Fibroblast of villous mesenchyme (primary cell): ENCODE results near the gene VPS52. TPM values are rescaled to one million over a fixed set of nuclear protein-coding genes. Genes with fewer than 3 reads are reported as not detected.

ENCODE experiments used
- DNase-seq: peaks from one replicate; pipeline ENCODE4 v3.0.0-alpha.2; 2010; ENCODE audit warnings: low read depth
- H3K4me3 ChIP-seq: 2 replicates; pipeline ENCODE4 v1.5.1; 2011; ENCODE audit warnings: low read depth, mild to moderate bottlenecking, low read length
- total RNA-seq: library from RNA; depleted of rRNA; stranded (reverse); fragments of >200 nt; gene quantifications from 2 replicates; pipeline ENCODE4 v1.2.3, GENCODE V29; 2012
- TF ChIP-seq, protein P1 (sequence below): IDR thresholded peaks from 2 replicates; pipeline ENCODE4 v1.5.1; 2012; ENCODE audit warnings: low read depth, mild to moderate bottlenecking, low read length; ENCODE audit not compliant: insufficient read depth

VPS52 gene
- total RNA-seq, 1 donor = 38.9 TPM

DNA sequence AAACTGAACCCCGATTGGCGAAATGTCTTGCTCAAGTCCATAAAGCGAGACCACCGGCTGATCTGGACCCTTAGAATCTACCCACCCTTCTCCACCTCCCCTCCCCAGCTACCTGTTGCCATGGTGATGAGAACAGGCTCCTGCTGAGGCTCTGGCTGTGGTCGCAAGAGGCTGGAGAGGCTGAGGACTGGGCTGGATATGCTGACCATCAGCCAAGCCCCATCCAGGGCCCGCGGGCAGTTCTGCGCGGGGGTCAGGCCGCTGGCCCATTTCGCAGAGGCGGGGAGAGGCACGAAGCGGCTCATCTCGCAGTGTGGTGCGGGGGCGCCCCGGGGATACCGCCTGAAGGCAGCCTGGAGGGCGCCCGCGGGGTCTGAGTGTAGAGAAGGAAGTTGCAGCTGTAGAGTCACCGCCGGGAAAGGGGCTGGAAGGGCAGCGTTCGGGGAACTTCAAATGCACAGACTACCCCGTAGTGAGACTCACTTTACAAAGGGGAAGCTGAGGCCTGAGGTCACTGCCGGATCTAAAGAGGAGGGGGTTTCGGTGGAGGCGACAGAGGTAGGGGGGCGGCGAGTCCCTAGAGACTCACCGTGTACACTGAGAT, 41.5 kb upstream of the VPS52 start:
- TF ChIP-seq, protein P1, sequence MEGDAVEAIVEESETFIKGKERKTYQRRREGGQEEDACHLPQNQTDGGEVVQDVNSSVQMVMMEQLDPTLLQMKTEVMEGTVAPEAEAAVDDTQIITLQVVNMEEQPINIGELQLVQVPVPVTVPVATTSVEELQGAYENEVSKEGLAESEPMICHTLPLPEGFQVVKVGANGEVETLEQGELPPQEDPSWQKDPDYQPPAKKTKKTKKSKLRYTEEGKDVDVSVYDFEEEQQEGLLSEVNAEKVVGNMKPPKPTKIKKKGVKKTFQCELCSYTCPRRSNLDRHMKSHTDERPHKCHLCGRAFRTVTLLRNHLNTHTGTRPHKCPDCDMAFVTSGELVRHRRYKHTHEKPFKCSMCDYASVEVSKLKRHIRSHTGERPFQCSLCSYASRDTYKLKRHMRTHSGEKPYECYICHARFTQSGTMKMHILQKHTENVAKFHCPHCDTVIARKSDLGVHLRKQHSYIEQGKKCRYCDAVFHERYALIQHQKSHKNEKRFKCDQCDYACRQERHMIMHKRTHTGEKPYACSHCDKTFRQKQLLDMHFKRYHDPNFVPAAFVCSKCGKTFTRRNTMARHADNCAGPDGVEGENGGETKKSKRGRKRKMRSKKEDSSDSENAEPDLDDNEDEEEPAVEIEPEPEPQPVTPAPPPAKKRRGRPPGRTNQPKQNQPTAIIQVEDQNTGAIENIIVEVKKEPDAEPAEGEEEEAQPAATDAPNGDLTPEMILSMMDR = no peak
- peak overlapping the region; percentile 75 for H3K4me3 ChIP-seq
- DNase-seq = peak; percentile 36

DNA sequence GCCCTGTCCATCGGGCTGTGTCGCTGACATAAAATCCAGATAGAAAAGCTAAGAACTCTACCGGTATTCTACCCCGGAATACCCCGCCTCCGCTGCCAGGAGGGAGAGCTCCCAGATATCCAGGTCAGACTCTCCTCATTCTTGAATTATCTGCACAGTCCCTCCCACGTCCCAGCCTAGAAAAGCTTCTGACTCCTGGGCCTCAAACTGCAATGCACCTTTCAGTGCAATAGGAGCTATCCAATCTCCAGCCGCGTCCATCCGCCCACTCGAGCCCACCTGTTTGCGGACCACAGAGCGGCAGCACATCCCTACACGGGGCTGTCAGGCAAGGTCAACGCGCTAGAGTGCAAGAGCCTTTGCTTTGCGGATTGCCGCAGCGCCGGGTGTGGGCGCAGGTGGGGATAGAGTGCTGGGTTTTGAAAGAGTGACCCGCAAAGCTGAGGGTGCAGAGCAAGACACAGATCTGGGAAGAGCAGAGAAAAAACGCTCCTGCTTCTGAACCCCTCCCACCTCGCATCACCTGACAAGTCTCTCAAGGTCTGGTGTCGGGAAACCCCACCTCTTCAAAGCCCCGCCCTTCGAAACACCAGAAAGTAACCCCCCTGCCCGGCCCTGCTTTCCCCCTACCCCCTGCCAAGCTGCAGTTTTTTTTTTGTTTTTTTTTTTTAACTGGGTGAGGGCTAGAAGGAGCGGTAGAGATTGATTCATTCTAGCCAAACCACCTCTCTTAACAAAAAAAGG, 40.9 kb upstream of the VPS52 start:
- DNase-seq = peak; percentile 75
- H3K4me3 ChIP-seq = peak overlapping the region; percentile 75
- TF ChIP-seq, protein P1 = no peak

DNA sequence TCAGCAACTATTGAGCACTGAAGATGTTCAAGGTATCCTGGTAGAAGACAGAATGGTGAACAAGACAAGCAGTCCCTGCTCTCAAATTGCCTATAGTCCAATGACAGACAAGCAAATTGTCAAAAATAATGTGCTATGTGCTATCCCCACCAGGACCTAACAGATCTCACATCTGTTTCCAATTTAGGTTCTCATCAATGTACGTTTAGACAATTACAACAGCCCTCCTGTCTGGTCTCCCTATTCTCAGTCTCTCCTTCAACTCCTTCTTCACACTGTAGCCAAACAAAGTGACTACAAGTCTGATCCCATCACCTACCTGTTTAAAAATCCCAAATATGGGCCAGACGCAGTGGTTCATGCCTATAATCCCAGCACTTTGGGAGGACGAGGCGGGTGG, 34.7 kb upstream of the VPS52 start:
- H3K4me3 ChIP-seq = no peak overlapping the region
- TF ChIP-seq, protein P1 = no peak
- DNase-seq = no peak

DNA sequence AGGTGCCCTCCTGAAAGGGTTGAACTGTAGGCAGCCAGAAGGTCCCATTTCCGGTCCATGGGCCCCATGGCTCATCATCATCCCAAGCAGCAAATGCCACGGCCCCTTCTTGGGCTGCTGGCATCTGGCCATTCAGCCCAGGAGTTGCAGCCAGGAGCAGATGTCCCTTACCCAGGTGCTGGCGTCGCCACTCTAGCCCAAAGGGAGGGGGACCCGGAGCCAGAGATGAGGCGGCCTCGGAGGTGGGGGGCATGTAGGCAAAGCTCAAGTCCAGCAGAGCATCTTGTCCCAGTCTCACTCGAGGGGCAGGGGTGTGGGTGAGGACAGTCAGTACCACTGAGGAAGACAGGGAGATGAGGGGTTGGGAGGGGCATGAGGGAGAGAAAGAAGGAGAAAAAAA, 33.4 kb upstream of the VPS52 start:
- DNase-seq = no peak

DNA sequence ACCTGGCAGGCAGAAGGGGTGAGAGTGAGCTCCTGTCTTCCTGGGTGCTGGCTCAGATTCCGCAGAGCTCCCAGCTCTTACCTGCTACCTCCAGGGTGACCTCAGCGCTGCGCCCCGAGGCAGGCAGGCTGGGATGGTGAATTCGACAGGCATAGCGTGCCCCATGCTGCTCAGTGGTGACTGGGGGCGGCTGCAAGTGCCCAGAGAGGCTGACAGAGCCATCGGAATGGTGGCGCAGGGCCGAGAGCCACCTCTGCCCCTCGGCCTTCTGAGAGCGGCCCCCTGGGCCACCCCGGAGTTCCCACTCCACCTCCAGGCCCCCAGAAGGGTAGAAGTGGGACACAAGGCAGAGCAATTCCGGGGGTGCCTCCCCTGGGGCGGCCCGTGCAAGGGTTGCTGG, 32.5 kb upstream of the VPS52 start:
- TF ChIP-seq, protein P1 = no peak
- no peak overlapping the region for H3K4me3 ChIP-seq
- no peak for DNase-seq

More for the DNA sequence above, 33.4 kb upstream of the VPS52 start:
- TF ChIP-seq, protein P1 = no peak
- no peak overlapping the region for H3K4me3 ChIP-seq

DNA sequence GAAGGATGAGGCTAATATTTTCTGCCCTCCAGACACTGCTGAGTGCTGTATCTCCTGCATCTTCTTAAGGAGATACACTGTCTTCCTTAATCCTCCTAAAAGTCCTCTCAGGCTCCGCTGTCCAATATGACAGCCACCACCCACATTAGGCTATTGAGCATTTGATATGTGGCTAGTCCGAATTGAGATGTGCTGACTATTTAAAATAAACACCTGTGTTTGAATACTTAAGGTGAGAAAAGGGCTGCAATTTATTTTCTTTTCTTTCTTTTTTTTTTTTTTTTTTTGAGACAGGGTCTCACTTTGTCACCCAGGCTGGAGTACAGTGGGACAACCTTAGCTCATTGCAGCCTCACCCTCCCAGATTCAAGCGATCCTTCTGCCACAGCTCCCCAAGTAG, 30.2 kb upstream of the VPS52 start:
- H3K4me3 ChIP-seq = no peak overlapping the region
- TF ChIP-seq, protein P1 = no peak

More for the DNA sequence above, 30.2 kb upstream of the VPS52 start:
- no peak for DNase-seq
